ENCODE data around the gene CSRNP2. TPM values are rescaled to one million over a fixed set of nuclear protein-coding genes. Genes with fewer than 3 reads are reported as not detected.
"Not testable (repeated sequence)": the region's sequence is repeated elsewhere in the genome, so short reads cannot be mapped to it uniquely, and the experiment has no call there.

The CSRNP2 gene
- total RNA-seq, 1 donor from 2014 or later, result 16.9 TPM

DNA sequence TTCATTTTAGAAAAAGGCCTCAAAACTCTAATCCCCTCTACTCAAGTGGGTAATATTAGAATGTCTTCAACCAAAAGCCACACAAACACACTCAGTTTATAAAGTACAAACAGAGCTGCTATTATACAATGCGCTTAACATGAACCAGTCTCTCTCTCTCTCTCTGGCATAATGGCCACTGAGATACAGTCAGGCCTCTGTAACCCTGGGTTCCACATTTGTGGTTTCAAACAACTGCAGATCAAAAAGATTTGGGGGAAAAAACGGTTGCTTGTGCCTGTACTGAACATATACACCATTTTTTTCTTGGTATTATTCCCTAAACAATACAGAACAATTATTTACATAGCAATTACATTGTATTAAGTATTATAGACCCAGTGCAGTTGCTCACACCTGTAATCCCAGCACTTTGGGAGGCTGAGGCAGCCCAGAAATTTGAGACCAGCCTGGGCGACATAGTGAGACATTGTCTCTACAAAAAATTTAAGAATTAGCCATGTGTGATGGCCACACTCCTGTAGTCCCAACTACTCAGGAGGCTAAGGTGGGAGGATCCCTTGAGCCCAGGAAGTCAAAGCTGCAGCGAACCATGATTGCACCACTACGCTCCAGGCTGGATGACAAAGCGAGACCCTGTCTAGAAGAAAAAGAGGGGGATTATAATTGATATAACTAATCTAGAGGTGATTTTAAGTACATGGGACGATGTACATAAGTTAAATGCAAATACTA is 62.8 kb downstream of the CSRNP2 start:
- ATAC-seq (ENCODE audit: low read depth), result no peak
- no peak overlapping the region for H3K27ac Mint-ChIP-seq
- H3K36me3 Mint-ChIP-seq (ENCODE audit: low read depth), result no peaks in the 10 kb centered on the region
- H3K4me3 Mint-ChIP-seq, result no peak overlapping the region
- POLR2A ChIA-PET, result interaction anchor here (0.7 kb wide), 1 partner anchor 12 kb away, joined by 4 read pairs; no protein-coding TSS in a partner anchor
- TF ChIP-seq, protein P1, sequence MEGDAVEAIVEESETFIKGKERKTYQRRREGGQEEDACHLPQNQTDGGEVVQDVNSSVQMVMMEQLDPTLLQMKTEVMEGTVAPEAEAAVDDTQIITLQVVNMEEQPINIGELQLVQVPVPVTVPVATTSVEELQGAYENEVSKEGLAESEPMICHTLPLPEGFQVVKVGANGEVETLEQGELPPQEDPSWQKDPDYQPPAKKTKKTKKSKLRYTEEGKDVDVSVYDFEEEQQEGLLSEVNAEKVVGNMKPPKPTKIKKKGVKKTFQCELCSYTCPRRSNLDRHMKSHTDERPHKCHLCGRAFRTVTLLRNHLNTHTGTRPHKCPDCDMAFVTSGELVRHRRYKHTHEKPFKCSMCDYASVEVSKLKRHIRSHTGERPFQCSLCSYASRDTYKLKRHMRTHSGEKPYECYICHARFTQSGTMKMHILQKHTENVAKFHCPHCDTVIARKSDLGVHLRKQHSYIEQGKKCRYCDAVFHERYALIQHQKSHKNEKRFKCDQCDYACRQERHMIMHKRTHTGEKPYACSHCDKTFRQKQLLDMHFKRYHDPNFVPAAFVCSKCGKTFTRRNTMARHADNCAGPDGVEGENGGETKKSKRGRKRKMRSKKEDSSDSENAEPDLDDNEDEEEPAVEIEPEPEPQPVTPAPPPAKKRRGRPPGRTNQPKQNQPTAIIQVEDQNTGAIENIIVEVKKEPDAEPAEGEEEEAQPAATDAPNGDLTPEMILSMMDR (IDR thresholded peaks at IDR 0.05), result no peak
- peaks cover 35% of the 10 kb centered on the region for H3K4me1 Mint-ChIP-seq
- CTCF ChIA-PET, result no interaction called here
- no peaks in the 10 kb centered on the region for H3K9me3 Mint-ChIP-seq
- no peaks in the 10 kb centered on the region for H3K27me3 Mint-ChIP-seq
- DNase-seq, result no peak
- intact Hi-C loops (cut with micrococcal nuclease), result no loop called here

DNA sequence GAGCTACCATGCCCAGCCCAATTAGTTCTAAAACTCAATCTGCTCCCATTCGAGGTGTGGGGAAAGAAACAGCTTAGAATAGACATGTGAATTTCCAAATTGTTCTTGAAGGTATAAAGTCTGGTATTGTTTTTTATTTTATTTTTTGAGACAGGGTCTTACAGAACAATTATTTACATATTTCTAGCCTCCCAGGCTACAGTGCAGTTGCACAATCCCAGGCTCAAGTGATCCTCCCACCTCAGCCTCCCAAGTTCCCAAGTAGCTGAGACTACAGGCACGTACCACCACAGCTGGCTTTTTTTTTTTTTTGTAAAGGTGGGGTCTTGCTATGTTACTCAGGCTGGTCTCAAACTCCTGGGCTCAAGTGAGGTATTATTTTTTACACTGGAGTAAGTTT is 63.5 kb downstream of the CSRNP2 start:
- CTCF ChIA-PET, result no interaction called here
- DNase-seq (no peak), ATAC-seq (ENCODE audit: low read depth) (no peak)
- Mint-ChIP-seq H3K4me1 (peaks cover 28% of the 10 kb centered on the region), H3K9me3 (no peaks in the 10 kb centered on the region), H3K4me3 (no peak overlapping the region), H3K36me3 (ENCODE audit: low read depth) (no peaks in the 10 kb centered on the region), H3K27ac (no peak overlapping the region), H3K27me3 (no peaks in the 10 kb centered on the region)
- POLR2A ChIA-PET, result no interaction called here
- TF ChIP-seq, protein P1 (IDR thresholded peaks at IDR 0.05), result no peak
- intact Hi-C loops (cut with micrococcal nuclease), result no loop called here

DNA sequence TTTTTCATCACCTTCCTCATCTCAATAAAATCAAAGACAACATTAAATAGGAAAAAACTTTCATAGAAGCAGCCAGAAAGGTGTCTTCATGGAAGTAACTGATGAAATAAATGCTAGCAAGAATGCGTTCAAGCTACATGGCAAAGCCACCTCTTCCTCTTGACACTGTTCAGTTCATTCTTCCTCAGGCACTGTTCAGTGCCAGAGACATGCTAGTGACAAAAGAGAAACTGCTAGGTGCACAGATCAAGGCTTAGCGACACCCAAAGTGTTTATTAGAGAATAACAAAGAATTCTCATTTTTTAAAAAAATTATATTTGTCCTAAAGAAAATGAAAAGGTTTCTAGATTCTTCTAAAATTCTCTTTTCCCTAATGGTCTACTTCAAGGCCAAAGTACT is 64.4 kb downstream of the CSRNP2 start:
- Mint-ChIP-seq H3K27me3 (no peaks in the 10 kb centered on the region), H3K4me3 (no peak overlapping the region), H3K27ac (no peak overlapping the region), H3K9me3 (no peaks in the 10 kb centered on the region), H3K4me1 (peaks cover 18% of the 10 kb centered on the region), H3K36me3 (ENCODE audit: low read depth) (no peaks in the 10 kb centered on the region)
- CTCF ChIA-PET, result no interaction called here
- intact Hi-C loops (cut with micrococcal nuclease), result no loop called here
- ATAC-seq (ENCODE audit: low read depth) (no peak), DNase-seq (no peak)
- TF ChIP-seq, protein P1 (IDR thresholded peaks at IDR 0.05), result no peak
- POLR2A ChIA-PET, result interaction anchor here (0.7 kb wide), 2 partner anchors 795 to 888 kb away, joined by 3 to 8 read pairs; no protein-coding TSS in a partner anchor

GRCh38 chr12:51017452-51017851 is 65.9 kb downstream of the CSRNP2 start:
- DNase-seq, result no peak
- intact Hi-C loops (cut with micrococcal nuclease), result no loop called here
- H3K4me3 Mint-ChIP-seq, result no peak overlapping the region
- H3K27me3 Mint-ChIP-seq, result no peaks in the 10 kb centered on the region
- no peaks in the 10 kb centered on the region for H3K36me3 Mint-ChIP-seq (ENCODE audit: low read depth)
- H3K4me1 Mint-ChIP-seq, result peaks cover 11% of the 10 kb centered on the region
- TF ChIP-seq, protein P1 (IDR thresholded peaks at IDR 0.05), result no peak
- ChIA-PET CTCF (no interaction called here), POLR2A (interaction anchor here (0.6 kb wide), 1 partner anchor 118 kb away, joined by 3 read pairs; no protein-coding TSS in a partner anchor)
- no peaks in the 10 kb centered on the region for H3K9me3 Mint-ChIP-seq
- no peak for ATAC-seq (ENCODE audit: low read depth)
- H3K27ac Mint-ChIP-seq, result no peak overlapping the region

DNA sequence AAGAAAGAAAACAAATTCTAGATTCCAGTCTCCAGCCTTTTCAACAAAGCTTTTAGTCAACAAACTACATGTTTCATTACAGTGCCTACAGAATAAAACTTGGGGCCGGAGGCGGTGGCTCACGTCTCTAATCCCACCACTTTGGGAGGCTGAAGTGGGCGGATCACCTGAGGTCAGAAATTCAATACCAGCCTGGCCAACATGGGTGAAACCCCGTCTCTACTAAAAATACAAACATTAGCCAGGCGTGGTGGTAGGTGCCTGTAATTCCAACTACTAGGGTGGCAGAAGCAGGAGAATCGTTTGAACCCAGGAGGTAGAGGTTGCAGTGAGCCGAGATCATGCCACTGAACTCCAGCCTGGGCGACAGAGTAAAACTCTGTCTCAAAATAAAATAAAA is 68.9 kb downstream of the CSRNP2 start:
- H3K36me3 Mint-ChIP-seq (ENCODE audit: low read depth); H3K4me1 Mint-ChIP-seq; ATAC-seq (ENCODE audit: low read depth); H3K9me3 Mint-ChIP-seq; intact Hi-C loops (cut with micrococcal nuclease); H3K4me3 Mint-ChIP-seq; H3K27me3 Mint-ChIP-seq; CTCF ChIA-PET; H3K27ac Mint-ChIP-seq; POLR2A ChIA-PET; DNase-seq: not testable (repeated sequence)

Data from activated B cell treated with CpG ODN at 0.5 μM for 24 hours (primary cell).